Hindlimb muscle (tissue), 1 donor: ENCODE measurements around the gene SPOCD1. TPM values are rescaled to one million over a fixed set of nuclear protein-coding genes. Genes with fewer than 3 reads are reported as not detected.

ENCODE experiments used
- DNase-seq: peaks from one replicate; pipeline ENCODE4 v3.0.0-alpha.2; 2013
- polyA plus RNA-seq: library from polyadenylated mRNA; unstranded; fragments of 120-200 nt; gene quantifications from one replicate; pipeline ENCODE4 v1.2.1, GENCODE V29; 2013; ENCODE audit not compliant: insufficient read length

Gene SPOCD1
- polyA plus RNA-seq, 1 donor = 0.52 TPM

DNA sequence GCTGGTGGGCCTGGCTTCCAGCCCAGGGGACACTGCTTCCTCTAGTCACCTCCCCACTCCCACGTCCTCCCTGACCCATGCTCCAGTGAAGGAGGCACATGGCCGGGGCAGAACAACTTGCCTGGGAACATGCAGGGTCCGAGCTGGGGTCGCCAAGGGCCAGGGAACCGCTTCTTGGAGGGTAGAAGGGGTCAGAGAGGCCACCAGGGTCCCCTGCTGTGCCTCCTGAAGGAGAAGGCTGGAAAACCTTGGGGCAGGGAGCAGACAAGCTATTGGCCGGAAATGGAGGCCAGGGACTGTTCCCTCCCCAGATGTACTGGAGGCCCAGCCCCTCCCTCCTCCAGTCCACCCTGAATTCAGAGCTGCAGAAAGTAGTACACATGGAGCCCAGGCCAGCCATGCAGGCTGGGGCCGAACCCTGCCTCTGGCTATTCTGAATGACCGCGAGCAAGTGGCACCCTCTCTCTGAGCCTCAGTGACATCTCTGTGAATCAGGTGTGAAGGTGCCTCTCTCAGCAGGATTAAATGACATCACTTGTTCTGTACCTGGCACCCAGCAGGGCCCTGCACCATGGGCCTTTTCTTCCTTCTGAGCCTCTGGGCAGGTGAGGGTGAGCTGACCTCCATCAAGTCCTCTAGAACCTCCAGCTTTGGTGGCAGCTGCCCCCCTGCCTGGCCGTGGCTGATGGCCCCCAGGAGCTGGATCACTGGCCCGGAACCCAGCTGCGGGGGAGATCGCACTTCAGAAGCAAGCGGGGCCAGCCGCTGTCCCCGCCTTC, 15.7 kb downstream of the SPOCD1 start:
- DNase-seq = no peak

GRCh38 chr1:31799196-31799894, 16.5 kb downstream of the SPOCD1 start:
- no peak for DNase-seq

- no peak for DNase-seq
These were observed 17.2 kb downstream of the SPOCD1 start for GRCh38 chr1:31798433-31799195.

- DNase-seq = no peak
These were observed 17.8 kb downstream of the SPOCD1 start for GRCh38 chr1:31798086-31798432.

- no peak for DNase-seq
These were observed 18.6 kb downstream of the SPOCD1 start for GRCh38 chr1:31797216-31797615.

- no peak for DNase-seq
These were observed 19.1 kb downstream of the SPOCD1 start for GRCh38 chr1:31796707-31797106.

DNA sequence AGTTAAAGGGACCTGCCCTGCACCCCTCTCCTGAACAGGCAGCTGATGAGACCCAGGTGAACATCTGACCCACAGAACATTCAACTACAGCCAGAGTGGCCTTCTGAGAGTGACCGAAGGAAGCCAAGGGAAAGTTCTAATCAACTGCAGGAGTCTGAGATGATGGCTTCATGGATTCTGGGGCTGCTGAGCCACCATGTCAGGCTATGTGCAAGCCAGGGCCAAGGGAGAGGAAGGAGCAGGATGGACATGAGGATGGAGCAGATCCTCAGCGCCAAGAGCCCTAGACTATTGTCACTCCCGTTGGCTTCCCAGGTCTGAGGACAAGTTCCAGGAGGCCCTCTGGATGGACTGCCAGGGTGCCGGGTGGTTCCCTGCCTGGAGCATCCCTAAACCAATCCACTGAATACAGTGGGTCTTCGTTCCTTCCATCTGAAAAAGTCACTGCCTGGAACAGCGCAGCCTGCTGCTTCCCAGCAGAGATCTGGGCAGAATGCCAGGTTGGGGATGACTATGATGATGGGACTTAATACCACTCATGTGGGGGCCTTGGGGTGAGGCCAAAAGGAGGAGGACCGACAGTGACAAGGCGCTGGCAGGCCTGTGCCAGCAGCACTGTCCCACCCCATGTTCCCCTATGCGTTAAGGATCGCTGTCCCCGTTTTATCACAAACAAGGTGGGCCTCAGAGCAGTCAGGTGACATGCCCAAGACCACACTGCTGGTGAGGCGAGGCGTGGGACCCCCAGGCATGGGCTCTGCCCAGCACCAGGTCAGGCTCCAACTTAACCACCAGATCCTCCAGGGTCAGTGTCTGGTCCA, 19.8 kb downstream of the SPOCD1 start:
- DNase-seq = no peak

DNA sequence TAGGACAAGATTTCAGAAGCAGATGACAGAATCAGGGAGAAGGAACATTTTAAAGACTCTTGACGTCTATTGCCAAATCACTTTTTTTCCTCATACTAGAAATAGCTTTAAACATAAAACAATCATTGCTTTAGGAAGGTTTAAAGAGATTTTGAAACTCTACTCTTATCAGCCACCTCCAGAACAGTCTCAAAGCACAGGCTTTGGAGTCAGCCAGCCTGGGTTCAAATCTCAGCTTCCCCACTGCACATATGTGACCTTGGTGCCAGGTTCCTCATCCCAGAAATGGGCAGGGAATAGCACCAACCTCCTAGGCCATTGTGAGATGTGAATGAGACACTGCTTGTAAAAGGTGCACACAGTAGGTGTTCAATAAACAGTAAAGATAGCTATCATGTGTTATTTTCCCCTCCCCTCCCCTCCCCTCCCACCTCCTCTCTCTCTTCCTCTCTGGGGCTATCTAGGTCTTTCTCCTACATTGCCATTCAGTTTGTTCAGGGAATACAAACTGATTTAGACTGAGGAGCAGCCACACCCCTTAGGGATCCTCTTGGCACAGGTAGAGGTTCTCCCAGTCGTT, 20.6 kb downstream of the SPOCD1 start:
- DNase-seq = no peak

DNA sequence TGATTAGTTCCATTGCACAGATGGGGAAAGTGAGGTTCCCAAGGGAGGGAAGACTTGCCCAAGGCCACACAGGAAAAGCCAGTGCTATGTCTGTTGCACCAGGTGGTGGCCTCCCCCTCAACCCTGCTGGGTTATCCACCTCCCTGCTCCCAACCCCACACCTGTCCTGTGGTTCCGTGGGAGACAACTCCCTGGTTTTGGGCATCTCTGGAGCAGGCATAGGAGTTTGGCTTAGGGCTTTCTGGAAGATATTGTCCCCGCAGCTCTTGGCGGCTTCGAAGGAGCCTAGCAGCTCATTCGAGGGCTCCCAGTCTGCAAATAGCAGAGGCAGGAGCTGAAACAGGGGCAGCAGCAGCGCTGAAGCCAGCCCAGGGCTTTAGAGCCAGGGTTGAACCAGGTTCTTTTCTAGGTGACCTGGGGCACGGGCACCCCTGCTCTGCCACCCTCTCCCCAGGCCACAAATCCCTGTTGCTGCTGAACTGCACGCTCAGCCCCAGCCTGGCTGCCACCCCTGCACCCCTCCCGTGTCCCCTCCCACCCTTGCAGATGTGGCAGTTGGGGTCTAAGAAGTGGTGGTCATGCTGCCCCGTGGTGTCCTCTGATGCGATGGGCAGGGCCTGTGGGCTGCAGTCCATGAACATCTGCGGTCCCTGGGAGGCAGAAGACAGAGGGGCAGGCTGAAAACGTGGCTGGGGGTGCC, 22.1 kb downstream of the SPOCD1 start:
- DNase-seq = no peak

GRCh38 chr1:31793086-31793485, 22.7 kb downstream of the SPOCD1 start:
- DNase-seq = no peak

DNA sequence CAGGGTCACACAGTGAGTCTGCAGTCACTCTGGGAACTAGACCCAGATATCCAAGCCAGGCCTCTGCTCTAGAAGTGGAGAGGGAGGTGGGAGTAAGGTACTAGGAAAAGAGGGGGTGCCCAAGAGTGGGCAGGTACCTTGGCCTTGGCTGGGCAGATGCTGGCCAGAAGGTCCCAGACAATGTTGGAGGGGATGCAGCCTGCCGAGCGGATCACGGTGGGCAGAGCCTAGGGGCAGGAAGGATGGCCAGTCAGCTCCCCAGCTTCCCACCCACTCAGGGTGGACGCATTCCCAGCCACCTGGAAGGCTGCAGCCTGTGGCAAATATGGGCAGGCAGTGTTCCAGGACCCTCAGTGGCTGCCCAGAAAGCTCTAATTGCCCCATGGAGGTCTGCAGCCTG, 23.3 kb downstream of the SPOCD1 start:
- DNase-seq = no peak

- DNase-seq = no peak
These were observed 23.7 kb downstream of the SPOCD1 start for GRCh38 chr1:31792116-31792515.

DNA sequence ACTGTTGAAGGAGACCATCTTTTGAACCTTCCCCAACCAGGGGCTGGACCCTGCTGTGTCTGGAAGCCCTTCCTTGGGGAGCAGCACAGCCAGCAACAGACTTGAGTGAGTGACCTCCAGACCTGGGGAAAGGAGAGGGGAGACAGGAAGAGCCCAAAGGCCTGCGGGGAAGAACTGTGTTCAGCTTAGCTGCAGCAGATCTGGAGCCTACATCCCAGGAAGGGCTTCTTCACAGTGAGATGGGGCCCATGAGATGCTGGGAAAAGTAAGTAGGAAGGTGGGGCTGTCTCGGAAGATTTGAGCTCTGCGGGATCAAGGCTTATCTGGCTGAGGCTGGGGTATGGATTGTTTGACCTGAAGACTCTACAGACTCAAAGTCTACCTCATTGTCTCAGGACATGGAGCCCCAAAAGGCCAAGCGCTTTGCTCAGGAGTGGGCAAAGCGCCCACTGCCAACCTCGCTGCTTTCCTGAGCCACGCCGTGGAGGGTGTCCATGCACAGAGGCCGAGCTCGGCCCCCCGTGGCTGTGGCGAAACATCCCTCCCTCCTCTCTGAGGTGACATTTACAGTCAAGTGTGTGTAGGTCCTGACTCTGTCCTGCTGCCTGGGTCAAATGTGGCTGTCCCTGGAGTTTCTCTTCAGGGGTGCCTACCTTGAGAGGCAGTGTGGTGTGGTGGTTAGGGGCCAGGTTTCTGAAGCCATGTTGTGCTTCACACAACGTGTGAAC, 24.5 kb downstream of the SPOCD1 start:
- DNase-seq = no peak

- no peak for DNase-seq
These were observed 25.2 kb downstream of the SPOCD1 start for GRCh38 chr1:31790641-31791091.

- no peak for DNase-seq
These were observed 25.7 kb downstream of the SPOCD1 start for GRCh38 chr1:31790140-31790539.

DNA sequence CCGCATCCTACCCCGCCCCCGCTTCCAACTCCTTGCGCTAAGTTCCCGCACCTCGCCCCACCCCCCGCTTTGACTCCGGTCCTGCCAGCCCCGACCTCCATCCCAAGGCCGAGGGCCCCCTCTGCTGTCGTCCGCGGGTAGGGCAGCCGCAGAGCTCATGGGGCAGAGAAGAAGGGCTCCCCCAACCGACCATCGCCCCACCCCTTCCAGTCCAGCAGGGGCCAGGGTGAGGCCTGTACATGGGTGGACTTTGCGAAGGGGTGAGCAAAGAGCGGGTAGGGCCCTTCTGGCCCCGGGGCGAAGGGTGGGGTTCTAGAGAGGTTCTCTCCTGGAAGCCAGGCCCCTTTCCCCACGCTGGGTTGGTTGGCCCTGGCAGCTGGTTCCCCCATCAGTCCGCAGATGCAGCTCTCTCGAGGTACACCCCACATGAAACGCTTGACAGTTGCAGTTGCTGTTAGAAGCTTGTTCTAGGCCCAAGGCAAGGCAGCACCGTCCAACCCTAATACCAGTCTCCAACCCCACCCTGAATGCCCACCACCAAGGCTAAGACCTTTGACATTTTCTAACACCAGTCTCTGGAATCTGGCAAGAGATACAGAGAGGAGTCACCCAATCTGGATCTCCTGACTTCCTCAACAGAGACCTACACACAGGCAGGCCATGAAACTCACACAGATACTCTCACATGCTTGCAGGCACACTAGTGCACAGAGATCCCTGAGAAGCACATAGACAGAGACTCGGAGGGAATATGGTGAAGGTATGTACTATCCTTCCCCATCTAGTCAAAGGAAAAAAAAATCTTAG, 26.4 kb downstream of the SPOCD1 start:
- DNase-seq = peak; percentile 88

- DNase-seq = peak; percentile 79
These were observed 27.0 kb downstream of the SPOCD1 start for GRCh38 chr1:31788825-31789256.

DNA sequence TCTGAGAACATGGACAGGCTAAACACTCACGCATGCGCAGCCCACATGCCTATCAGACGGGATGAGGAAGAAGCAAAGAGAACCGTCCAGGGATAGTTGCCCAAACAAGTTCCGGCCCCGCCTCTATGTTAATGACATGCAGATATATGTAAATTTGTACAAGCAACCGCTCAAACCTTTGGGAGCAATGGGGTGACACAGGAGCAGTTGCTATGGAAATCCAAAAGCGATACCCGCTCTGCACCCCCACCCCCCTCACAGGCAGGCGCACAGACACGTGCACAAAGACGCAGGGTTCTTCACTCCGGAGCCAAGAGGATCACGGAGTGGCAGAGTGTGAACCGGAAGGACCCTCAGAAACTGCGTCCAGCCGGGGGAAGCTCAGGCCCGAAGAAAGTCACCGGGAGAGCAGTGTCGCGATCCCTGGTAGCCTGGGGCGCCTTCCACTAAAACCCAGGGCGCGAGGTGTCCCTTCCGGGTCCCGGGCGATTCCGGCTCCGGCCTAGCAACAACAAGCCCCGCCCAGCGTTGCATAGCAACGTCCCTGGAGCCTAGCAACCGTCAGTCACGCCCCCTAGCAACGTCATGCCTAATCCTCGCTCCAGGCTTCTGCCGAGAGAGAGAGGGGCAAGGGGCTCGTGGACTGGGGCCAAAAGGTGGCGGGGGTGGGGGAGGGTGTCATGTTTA, 27.5 kb downstream of the SPOCD1 start:
- peak; percentile 91 for DNase-seq

DNA sequence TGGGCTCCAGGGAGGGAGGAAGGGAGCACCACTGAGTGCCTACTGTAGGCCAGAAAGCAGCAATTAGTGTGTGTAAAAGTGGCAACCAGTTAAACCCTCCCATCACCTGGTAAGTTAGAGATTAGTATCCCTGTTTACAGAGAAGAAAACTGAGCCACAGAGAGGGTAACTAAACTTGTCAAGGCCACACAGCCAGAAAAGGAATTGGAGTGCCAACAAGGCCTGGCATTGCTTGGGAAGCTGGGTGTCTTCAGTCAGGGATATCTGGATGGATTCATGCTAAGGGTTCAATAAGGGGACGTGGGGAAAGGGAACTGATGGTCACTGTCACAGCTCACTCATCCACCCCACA, 28.1 kb downstream of the SPOCD1 start:
- no peak for DNase-seq
